WERI-Rb-1 (cell line): ENCODE measurements around the gene CAMKK1.

Experiments used
- DNase-seq: peaks from one replicate; pipeline ENCODE4 v3.0.0-alpha.2; 2020
- H3K27ac ChIP-seq: fragments of 250-450 bp; sonication (Bioruptor Pico); 2 replicates; pipeline ENCODE4 v1.5.1; 2020; ENCODE audit warnings: mild to moderate bottlenecking, moderate library complexity
- H3K27me3 ChIP-seq: fragments of 250-450 bp; sonication (Bioruptor Pico); 2 replicates; pipeline ENCODE4 v1.5.1; 2021; ENCODE audit warnings: mild to moderate bottlenecking, low read depth, moderate library complexity; ENCODE audit not compliant: insufficient read depth, severe bottlenecking
- H3K36me3 ChIP-seq: fragments of 250-450 bp; sonication (Bioruptor Pico); 2 replicates; pipeline ENCODE4 v1.5.1; 2020; ENCODE audit warnings: mild to moderate bottlenecking, moderate library complexity
- H3K4me3 ChIP-seq: 2 replicates; pipeline ENCODE4 v1.5.1; 2011; ENCODE audit warnings: low read depth, mild to moderate bottlenecking, control low read depth, low read length
- H3K9me3 ChIP-seq: fragments of 250-450 bp; sonication (Bioruptor Pico); 2 replicates; pipeline ENCODE4 v1.5.1; 2021; ENCODE audit warnings: mild to moderate bottlenecking, moderate library complexity; ENCODE audit not compliant: severe bottlenecking
- CTCF ChIP-seq: IDR thresholded peaks from 2 replicates; pipeline ENCODE4 v1.5.1; 2011; ENCODE audit warnings: low read depth, mild to moderate bottlenecking, control low read depth, inconsistent platforms, low read length

The CAMKK1 gene

GRCh38 chr17:3911271-3912053, 18.6 kb upstream of the CAMKK1 start:
- DNase-seq = peak; percentile 73
- H3K4me3 ChIP-seq = no peak overlapping the region
- H3K36me3 ChIP-seq = no peaks in the 10 kb centered on the region
- H3K27ac ChIP-seq = peak overlapping the region; percentile 5
- H3K27me3 ChIP-seq = no peaks in the 10 kb centered on the region
- no peaks in the 10 kb centered on the region for H3K9me3 ChIP-seq
- no peak for TF ChIP-seq CTCF

- Histone ChIP-seq H3K27ac (no peak overlapping the region), H3K36me3 (no peaks in the 10 kb centered on the region), H3K9me3 (no peaks in the 10 kb centered on the region), H3K4me3 (no peak overlapping the region), H3K27me3 (no peaks in the 10 kb centered on the region)
- DNase-seq = no peak
- TF ChIP-seq CTCF = no peak
These were observed 17.8 kb upstream of the CAMKK1 start for GRCh38 chr17:3910420-3911270.

- Histone ChIP-seq H3K9me3 (no peaks in the 10 kb centered on the region), H3K27ac (no peak overlapping the region), H3K4me3 (no peak overlapping the region), H3K36me3 (no peaks in the 10 kb centered on the region), H3K27me3 (no peaks in the 10 kb centered on the region)
- TF ChIP-seq CTCF = no peak
- no peak for DNase-seq
These were observed 16.4 kb upstream of the CAMKK1 start for GRCh38 chr17:3909257-3909656.

GRCh38 chr17:3907483-3908216, 14.8 kb upstream of the CAMKK1 start:
- Histone ChIP-seq H3K36me3 (no peaks in the 10 kb centered on the region), H3K4me3 (no peak overlapping the region), H3K27me3 (no peaks in the 10 kb centered on the region), H3K9me3 (no peaks in the 10 kb centered on the region), H3K27ac (no peak overlapping the region)
- peak; percentile 57 for DNase-seq
- TF ChIP-seq CTCF = peak; percentile 87

- no peaks in the 10 kb centered on the region for H3K9me3 ChIP-seq
- H3K27me3 ChIP-seq = no peaks in the 10 kb centered on the region
- no peak overlapping the region for H3K4me3 ChIP-seq
- no peak overlapping the region for H3K27ac ChIP-seq
- H3K36me3 ChIP-seq = no peaks in the 10 kb centered on the region
- TF ChIP-seq CTCF = no peak
- DNase-seq = no peak
These were observed 14.0 kb upstream of the CAMKK1 start for GRCh38 chr17:3906881-3907280.
